22Rv1 (cell line): ENCODE data around the gene CHD6.

Experiments used
- ZFX ChIP-seq: fragments of 450-650 bp; IDR thresholded peaks from 2 replicates; pipeline ENCODE4 v1.6.1; 2017; ENCODE audit warnings: antibody characterized with exemption, borderline replicate concordance
- TF ChIP-seq, protein P1 (sequence below): fragments of 450-650 bp; IDR thresholded peaks from 2 replicates; pipeline ENCODE4 v1.5.1; 2017; ENCODE audit warnings: mild to moderate bottlenecking

DNA sequence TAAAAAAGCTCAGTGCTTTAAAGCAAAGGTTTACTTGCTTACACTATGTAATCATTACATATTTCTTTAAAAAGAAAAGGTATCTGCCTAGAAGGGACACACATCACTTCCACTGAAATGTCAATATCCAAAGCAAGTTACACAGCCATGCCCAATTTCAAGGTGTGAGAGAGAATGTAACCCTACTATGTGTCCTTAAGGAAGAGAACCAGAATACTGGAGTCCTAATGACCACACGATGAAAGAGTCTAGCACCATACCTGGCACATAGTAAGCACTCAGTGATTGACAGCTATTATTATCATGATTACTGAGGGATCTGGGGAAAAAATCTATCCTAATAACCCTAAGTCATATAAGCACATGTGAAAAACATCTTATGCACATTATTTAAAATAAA, 10.4 kb downstream of the CHD6 start:
- TF ChIP-seq, protein P1, sequence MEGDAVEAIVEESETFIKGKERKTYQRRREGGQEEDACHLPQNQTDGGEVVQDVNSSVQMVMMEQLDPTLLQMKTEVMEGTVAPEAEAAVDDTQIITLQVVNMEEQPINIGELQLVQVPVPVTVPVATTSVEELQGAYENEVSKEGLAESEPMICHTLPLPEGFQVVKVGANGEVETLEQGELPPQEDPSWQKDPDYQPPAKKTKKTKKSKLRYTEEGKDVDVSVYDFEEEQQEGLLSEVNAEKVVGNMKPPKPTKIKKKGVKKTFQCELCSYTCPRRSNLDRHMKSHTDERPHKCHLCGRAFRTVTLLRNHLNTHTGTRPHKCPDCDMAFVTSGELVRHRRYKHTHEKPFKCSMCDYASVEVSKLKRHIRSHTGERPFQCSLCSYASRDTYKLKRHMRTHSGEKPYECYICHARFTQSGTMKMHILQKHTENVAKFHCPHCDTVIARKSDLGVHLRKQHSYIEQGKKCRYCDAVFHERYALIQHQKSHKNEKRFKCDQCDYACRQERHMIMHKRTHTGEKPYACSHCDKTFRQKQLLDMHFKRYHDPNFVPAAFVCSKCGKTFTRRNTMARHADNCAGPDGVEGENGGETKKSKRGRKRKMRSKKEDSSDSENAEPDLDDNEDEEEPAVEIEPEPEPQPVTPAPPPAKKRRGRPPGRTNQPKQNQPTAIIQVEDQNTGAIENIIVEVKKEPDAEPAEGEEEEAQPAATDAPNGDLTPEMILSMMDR: no peak
- no peak for TF ChIP-seq ZFX
